Large intestine (tissue), 3 donors: ENCODE data around the gene SLAMF9. TPM values are rescaled to one million over a fixed set of nuclear protein-coding genes. Genes with fewer than 3 reads are reported as not detected.

Experiments
- DNase-seq, 2 donors: peaks; one replicate each; pipeline versions ENCODE4 v3.0.0 to v3.0.0-alpha.2; 2013
- H3K27ac ChIP-seq: one replicate; pipeline ENCODE4 v1.5.1; 2013; ENCODE audit warnings: low read length
- H3K27me3 ChIP-seq: 2 replicates; pipeline ENCODE4 v1.6.1; 2013; ENCODE audit warnings: low read length; ENCODE audit not compliant: control insufficient read depth, insufficient read depth
- H3K36me3 ChIP-seq: 2 replicates; pipeline ENCODE4 v1.6.1; 2013; ENCODE audit warnings: low read length; ENCODE audit not compliant: control insufficient read depth, insufficient read depth
- H3K4me1 ChIP-seq: one replicate; pipeline ENCODE4 v1.6.1; 2013; ENCODE audit warnings: low read length; ENCODE audit not compliant: control insufficient read depth, insufficient read depth
- H3K4me3 ChIP-seq: one replicate; pipeline ENCODE4 v1.5.1; 2013; ENCODE audit warnings: low read length
- H3K9me3 ChIP-seq: one replicate; pipeline ENCODE4 v1.6.1; 2013; ENCODE audit warnings: mild to moderate bottlenecking, low read depth, low read length, moderate library complexity; ENCODE audit not compliant: control insufficient read depth
- WGBS: methylation state at CpG from one replicate; pipeline ENCODE4 v1.1.5; 2013; ENCODE audit warnings: low lambda C conversion rate; ENCODE audit not compliant: insufficient coverage; 5-methylcytosine and 5-hydroxymethylcytosine counted together
- polyA plus RNA-seq: library from polyadenylated mRNA; unstranded; fragments of 120-200 nt; gene quantifications from one replicate; pipeline ENCODE4 v1.2.1, GENCODE V29; 2013

Gene SLAMF9
- polyA plus RNA-seq, 1 donor = 0.33 TPM

DNA sequence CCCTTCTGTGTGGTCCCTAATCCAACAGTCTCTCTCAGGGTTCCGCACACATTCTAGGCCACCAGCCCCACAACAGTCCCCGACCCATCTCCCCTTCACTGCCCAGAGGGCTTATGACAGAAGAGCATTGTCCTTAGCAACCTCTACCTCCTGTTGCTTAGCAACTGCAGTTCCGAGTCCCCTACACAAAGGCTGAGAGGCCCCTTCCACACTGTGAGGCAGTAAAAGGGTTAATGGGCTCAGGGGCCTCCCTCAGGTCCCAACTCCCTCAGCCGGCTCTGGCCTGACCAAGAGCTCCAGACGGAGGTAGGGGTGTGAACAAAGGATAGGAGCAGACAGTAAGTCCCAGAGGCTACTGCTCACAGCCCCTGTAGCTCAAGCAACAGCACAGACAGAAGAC lies 12.9 kb downstream of the SLAMF9 start:
- Histone ChIP-seq H3K9me3 (no peaks in the 10 kb centered on the region), H3K4me3 (peak overlapping the region; percentile 79), H3K36me3 (peaks cover 4% of the 10 kb centered on the region), H3K4me1 (peaks cover 76% of the 10 kb centered on the region), H3K27ac (peak overlapping the region; percentile 96), H3K27me3 (no peaks in the 10 kb centered on the region)
- peak in 1 of 2 donors; percentile 58 for DNase-seq
- no CpG with 5 or more reads among the region's 5 CpGs for WGBS

DNA sequence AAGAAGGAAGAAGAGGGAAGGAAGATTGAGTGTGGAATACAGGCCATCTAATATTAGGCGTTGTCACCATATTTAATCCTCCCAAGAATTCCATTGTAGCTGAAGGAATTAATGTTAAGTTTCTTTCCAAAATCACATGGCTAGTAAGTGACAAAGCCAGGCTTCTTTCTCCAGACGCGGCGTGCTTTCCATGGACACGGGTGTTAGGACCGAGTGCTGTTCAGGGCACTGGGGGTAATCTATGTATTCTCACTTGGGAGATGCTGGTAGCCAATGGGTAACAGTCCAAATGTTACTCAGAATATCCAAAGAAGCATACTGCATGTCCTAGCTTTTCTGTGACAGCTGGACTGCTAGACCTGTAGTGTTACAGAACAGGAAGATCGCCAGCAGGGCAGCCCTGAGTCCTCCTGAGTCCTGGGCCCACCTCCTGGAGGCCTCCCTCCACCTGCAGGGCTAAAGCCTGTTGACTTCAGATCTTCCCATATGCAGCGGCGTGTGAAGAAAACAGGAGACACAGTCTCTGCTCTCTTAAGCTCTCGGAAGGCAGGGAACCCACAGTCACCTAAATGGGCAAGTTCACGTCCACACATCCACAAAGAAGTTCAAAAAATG lies 13.9 kb downstream of the SLAMF9 start:
- H3K27ac ChIP-seq = peak overlapping the region; percentile 96
- H3K4me3 ChIP-seq = no peak overlapping the region
- H3K4me1 ChIP-seq = peaks cover 81% of the 10 kb centered on the region
- no peaks in the 10 kb centered on the region for H3K9me3 ChIP-seq
- peak in 1 of 2 donors; percentile 59 for DNase-seq
- H3K27me3 ChIP-seq = no peaks in the 10 kb centered on the region
- peaks cover 13% of the 10 kb centered on the region for H3K36me3 ChIP-seq
- WGBS = no CpG with 5 or more reads among the region's 11 CpGs

DNA sequence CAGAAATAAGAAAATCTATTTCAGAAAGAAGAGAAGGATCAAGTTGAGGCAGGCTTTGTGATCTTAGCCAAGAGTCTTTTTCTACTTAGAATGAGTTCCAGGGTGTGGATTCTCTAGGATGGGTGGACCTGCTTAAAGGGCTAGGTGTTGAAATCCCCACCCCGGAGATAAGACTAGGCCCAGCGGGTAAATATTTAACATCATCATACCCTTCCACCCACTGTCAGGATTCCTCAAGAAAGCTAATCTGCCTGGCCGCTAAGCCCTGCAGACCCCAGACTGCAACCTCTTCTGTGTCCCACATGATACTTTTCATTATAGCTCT lies 14.4 kb downstream of the SLAMF9 start:
- peak overlapping the region; percentile 96 for H3K27ac ChIP-seq
- peaks cover 16% of the 10 kb centered on the region for H3K36me3 ChIP-seq
- no peak overlapping the region for H3K4me3 ChIP-seq
- no peaks in the 10 kb centered on the region for H3K27me3 ChIP-seq
- H3K4me1 ChIP-seq = peaks cover 81% of the 10 kb centered on the region
- peak in 1 of 2 donors; percentile 88 for DNase-seq
- WGBS = no CpG with 5 or more reads among the region's 3 CpGs
- H3K9me3 ChIP-seq = no peaks in the 10 kb centered on the region

DNA sequence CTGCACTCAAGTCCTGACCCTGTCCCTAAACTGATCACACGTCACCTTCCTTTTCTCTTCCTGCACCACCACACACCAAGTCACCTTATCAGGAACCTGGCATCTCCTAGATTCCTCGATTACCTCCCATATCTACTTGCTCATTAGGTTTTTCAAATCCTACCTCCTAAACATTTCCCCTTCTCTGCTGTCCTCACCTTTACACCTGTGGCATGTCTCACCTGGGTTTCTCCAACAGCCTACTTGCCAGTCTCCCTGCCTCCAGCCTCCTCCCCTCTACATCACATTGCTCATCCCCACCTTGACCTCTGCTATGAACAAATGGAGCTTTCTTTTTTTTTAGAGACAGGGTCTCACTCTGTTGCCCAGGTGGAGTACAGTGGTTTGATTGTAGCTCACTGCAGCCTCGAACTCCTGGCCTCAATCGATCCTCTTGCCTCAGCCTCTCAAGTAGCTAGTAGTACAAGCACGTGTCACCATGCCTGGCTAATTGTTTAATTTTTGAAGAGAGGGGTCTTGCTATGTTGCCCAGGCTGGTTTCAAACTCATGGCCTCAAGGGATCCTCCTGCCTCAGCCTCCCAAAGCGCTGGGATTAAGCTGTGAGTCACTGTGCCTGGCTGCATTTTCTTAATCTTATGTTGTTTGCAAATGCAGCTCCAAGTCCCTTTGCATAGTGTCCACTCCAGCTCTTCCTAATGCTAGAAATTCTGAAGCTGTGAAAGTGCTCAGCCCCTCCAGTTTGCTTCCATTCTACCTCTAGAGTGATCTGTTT lies 14.9 kb downstream of the SLAMF9 start:
- H3K27ac ChIP-seq = peak overlapping the region; percentile 96

DNA sequence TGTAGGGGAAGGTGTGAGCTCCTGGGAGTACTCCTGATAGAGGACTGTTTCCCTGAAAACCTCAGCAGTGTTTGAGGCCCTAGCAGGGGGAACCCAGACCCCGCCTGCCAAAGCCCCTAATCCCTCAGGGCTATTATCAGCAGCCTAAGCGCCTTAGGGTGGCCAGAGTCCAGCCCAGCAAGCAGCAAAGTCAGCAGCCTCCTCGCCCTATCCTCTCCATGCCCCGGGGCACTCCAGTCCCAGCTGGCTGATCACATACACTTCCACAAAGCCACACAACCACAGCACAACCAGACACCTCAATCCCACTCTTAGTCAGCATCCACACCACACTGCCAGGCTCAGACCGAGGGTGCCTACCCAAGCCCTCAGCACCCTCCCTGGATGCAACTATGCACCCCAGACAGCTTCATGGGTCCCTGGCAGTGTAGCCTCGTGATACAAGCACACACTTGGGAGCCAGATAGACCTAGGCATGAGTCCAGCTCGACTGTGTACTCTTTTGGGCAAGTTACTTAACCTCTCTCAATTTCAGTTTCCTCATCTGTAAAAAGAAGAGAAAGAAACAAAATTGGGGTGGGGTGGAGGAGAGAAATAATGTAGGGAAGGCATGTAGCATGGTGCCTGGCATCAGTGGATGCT lies 15.7 kb downstream of the SLAMF9 start:
- Histone ChIP-seq H3K4me3 (no peak overlapping the region), H3K36me3 (peaks cover 28% of the 10 kb centered on the region), H3K27me3 (no peaks in the 10 kb centered on the region), H3K9me3 (no peaks in the 10 kb centered on the region), H3K4me1 (peaks cover 74% of the 10 kb centered on the region), H3K27ac (peak overlapping the region; percentile 96)
- peak; percentile 86 to 96 for DNase-seq
- no CpG with 5 or more reads among the region's 7 CpGs for WGBS

More for the DNA sequence above, 14.9 kb downstream of the SLAMF9 start:
- no peaks in the 10 kb centered on the region for H3K27me3 ChIP-seq
- no peak for DNase-seq
- H3K4me1 ChIP-seq = peaks cover 79% of the 10 kb centered on the region
- H3K9me3 ChIP-seq = no peaks in the 10 kb centered on the region
- 33% methylated on average over 1 of the region's 6 CpGs for WGBS
- H3K4me3 ChIP-seq = no peak overlapping the region
- H3K36me3 ChIP-seq = peaks cover 22% of the 10 kb centered on the region

DNA sequence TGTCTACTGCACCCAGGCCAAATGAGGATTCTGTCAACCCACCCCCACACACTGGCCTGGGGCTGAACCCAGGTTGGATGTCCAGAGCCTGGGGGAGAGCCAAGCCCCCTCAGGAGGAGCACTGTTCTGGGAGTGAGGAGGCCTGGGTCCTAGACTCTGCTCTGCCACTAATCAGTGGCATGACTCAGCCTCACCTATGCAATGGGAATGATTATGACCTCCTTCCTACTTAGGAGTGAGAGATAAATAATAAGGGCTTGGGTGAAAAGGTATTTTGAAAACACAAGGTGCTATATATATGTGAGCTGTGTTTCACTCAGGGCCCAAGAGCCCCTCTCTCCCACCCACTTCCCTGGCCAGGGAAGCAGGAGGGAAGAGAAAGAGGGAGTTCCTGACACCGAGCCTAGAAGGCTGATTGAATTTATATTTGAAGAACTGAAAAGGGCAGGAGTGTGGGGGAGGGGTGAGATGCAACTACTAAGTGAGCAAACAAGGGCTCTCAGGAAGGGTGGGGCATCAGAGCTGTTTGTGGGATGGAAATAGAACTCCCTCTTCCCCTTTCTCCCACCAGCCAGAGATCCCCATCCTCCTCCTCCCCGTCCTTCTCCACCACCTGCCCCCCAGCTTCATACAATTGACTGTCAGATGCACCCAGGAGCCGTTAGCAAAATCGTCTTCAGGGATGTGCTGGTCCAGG lies 16.8 kb downstream of the SLAMF9 start:
- H3K27ac ChIP-seq = peak overlapping the region; percentile 96
- no CpG with 5 or more reads among the region's 4 CpGs for WGBS
- H3K4me1 ChIP-seq = peaks cover 63% of the 10 kb centered on the region
- peaks cover 32% of the 10 kb centered on the region for H3K36me3 ChIP-seq
- H3K9me3 ChIP-seq = no peaks in the 10 kb centered on the region
- DNase-seq = peak in 1 of 2 donors; percentile 84
- H3K27me3 ChIP-seq = no peaks in the 10 kb centered on the region
- H3K4me3 ChIP-seq = peak overlapping the region; percentile 30

DNA sequence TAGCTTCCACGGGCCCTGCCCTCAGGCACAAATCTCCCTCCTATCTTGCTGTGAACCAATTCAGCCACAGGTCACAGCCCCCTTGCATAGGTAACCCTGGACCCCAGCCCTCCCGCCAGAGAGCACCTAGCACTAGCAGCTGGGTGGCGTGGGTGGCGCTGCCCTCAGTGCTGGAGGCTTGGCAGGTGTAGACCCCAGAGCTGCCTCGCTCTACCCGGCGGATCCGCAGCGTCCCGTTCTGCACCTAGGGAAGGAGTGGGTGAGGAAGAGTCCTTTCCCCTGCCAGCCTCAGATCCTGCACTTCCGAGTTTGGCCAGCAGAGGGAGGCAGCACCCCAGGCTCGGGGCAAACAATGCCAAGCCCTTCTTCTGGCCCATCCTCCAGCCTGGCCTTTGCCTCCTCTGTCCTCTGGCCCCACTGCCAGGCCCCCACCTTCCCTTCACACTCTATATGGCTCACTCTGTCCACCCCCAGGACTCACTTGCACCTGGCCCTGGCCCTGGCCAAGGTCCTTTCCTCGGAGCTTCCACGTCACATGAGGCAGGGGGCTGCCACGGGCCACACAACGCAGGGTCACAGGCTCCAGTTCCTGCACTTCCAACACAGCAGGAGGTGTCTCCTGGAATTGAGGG lies 17.6 kb downstream of the SLAMF9 start:
- H3K36me3 ChIP-seq = peaks cover 40% of the 10 kb centered on the region
- H3K9me3 ChIP-seq = no peaks in the 10 kb centered on the region
- H3K27me3 ChIP-seq = no peaks in the 10 kb centered on the region
- peaks cover 56% of the 10 kb centered on the region for H3K4me1 ChIP-seq
- peak overlapping the region; percentile 96 for H3K27ac ChIP-seq
- no CpG with 5 or more reads among the region's 16 CpGs for WGBS
- no peak overlapping the region for H3K4me3 ChIP-seq
- DNase-seq = peak; percentile 91 to 93

DNA sequence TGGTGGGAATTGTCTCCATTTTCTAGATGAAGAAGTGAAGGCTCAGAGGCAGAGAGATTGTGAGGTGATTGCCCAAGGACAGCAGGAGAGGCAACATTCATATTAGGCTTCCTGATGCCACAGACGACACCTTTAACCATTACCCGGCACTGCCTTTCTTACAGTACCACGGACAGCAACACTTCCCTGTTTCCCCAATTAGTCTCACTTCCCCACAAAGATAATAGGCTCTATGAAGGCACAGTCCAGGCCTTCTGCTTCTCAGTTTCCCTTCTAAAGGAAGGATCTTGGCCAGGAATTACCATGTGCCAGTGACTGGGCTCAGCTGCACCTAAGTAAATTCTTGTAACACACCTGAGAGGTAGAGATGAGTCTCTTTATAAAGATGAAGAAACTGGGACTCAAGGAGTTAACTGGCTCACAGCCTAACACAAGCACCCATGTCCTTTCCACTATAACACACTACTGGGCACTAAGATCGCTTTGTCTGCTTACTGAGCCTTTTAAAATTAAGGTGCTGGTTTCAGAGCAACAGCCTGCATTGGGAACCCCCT lies 18.2 kb downstream of the SLAMF9 start:
- H3K4me1 ChIP-seq = peaks cover 50% of the 10 kb centered on the region
- WGBS = no CpG with 5 or more reads among the region's 4 CpGs

DNA sequence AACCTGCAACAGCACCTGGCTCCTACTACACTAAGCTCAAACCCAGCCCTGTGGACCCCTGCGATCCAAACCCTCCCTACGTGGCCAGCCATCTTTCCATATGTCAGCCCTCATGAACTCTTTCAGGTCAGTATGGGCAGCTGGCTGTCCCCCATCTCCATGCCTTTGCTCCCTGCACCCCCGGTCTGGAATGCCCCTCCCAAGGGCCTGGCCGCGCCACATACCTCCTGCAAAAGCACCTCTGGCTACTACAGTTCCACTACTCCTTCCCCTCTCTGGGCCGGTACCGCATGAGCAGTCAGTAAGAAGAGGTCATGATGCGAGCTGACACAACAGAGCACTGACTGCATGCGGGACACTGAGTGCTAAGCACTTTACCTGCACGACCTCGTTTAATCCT lies 18.7 kb downstream of the SLAMF9 start:
- WGBS = no CpG with 5 or more reads among the region's 11 CpGs
- Histone ChIP-seq H3K4me1 (peaks cover 45% of the 10 kb centered on the region), H3K4me3 (no peak overlapping the region), H3K9me3 (no peaks in the 10 kb centered on the region), H3K27ac (no peak overlapping the region), H3K36me3 (peaks cover 50% of the 10 kb centered on the region), H3K27me3 (no peaks in the 10 kb centered on the region)
- DNase-seq = no peak

More for the DNA sequence above, 18.2 kb downstream of the SLAMF9 start:
- no peak overlapping the region for H3K4me3 ChIP-seq
- DNase-seq = peak in 1 of 2 donors; percentile 9
- no peak overlapping the region for H3K27ac ChIP-seq
- H3K36me3 ChIP-seq = peaks cover 46% of the 10 kb centered on the region
- H3K27me3 ChIP-seq = no peaks in the 10 kb centered on the region
- no peaks in the 10 kb centered on the region for H3K9me3 ChIP-seq
